Spinal cord (tissue), 10 donors: ENCODE data around the gene PRKCQ. TPM values are rescaled to one million over a fixed set of nuclear protein-coding genes. Genes with fewer than 3 reads are reported as not detected.

Source experiments
- DNase-seq, 6 donors: peaks; one replicate each; pipeline versions ENCODE4 v3.0.0 to v3.0.0-alpha.2; 2013 to 2015; ENCODE audit warnings: low spot score in 6 of 6, low read depth in 4 of 6
- H3K27ac ChIP-seq: one replicate; pipeline ENCODE4 v1.5.1; 2013; ENCODE audit warnings: low read depth, low read length, control low read depth
- H3K27me3 ChIP-seq: one replicate; pipeline ENCODE4 v1.6.1; 2013; ENCODE audit warnings: low read length; ENCODE audit not compliant: control insufficient read depth, insufficient read depth
- H3K36me3 ChIP-seq: one replicate; pipeline ENCODE4 v1.6.1; 2013; ENCODE audit warnings: low read length; ENCODE audit not compliant: control insufficient read depth, insufficient read depth
- H3K4me1 ChIP-seq: one replicate; pipeline ENCODE4 v1.6.1; 2013; ENCODE audit warnings: low read length; ENCODE audit not compliant: control insufficient read depth, insufficient read depth
- H3K4me3 ChIP-seq: one replicate; pipeline ENCODE4 v1.5.1; 2013; ENCODE audit warnings: low read depth, low read length, control low read depth
- H3K9me3 ChIP-seq: one replicate; pipeline ENCODE4 v1.6.1; 2013; ENCODE audit warnings: low read length; ENCODE audit not compliant: control insufficient read depth, insufficient read depth
- WGBS: methylation state at CpG from one replicate; pipeline ENCODE4 v1.1.5; 2013; ENCODE audit warnings: missing lambda C conversion rate; ENCODE audit not compliant: insufficient coverage; 5-methylcytosine and 5-hydroxymethylcytosine counted together
- polyA plus RNA-seq, 2 donors: library from polyadenylated mRNA; unstranded; fragments of 120-200 nt; gene quantifications; one replicate each; pipeline ENCODE4 v1.2.1, GENCODE V29; 2013; ENCODE audit not compliant: insufficient read length in 2 of 2
- total RNA-seq, 2 donors: library from RNA; depleted of rRNA in 1 of 2; stranded (reverse); fragments of 120-200 nt in 1 of 2; fragments of >200 nt in 1 of 2; gene quantifications; one replicate each; pipeline versions ENCODE4 v1.2.3 to v1.2.4, GENCODE V29; 2013 to 2014
- donor health status: healthy.

PRKCQ gene
- total and polyA plus RNA-seq, 4 donors = 6.2 to 10.9 (median 9.6) TPM

GRCh38 chr10:6563075-6563474 is 17.0 kb downstream of the PRKCQ start:
- Histone ChIP-seq H3K27me3 (no peaks in the 10 kb centered on the region), H3K9me3 (no peaks in the 10 kb centered on the region), H3K36me3 (no peaks in the 10 kb centered on the region), H3K4me3 (no peak overlapping the region), H3K27ac (no peak overlapping the region), H3K4me1 (peaks cover 4% of the 10 kb centered on the region)
- 88% methylated on average over 7 of the region's 7 CpGs for WGBS
- DNase-seq = no peak

GRCh38 chr10:6562221-6562620 is 17.9 kb downstream of the PRKCQ start:
- Histone ChIP-seq H3K9me3 (no peaks in the 10 kb centered on the region), H3K27ac (no peak overlapping the region), H3K27me3 (no peaks in the 10 kb centered on the region), H3K4me1 (peaks cover 4% of the 10 kb centered on the region), H3K4me3 (no peak overlapping the region), H3K36me3 (no peaks in the 10 kb centered on the region)
- whole genome bisulfite sequencing = 92% methylated on average over 5 of the region's 7 CpGs
- DNase-seq = no peak

- Histone ChIP-seq H3K4me1 (peaks cover 4% of the 10 kb centered on the region), H3K27me3 (no peaks in the 10 kb centered on the region), H3K4me3 (no peak overlapping the region), H3K27ac (no peak overlapping the region), H3K36me3 (no peaks in the 10 kb centered on the region), H3K9me3 (no peaks in the 10 kb centered on the region)
- WGBS = 100% methylated on average over 1 of the region's 4 CpGs
- no peak for DNase-seq
These were observed 18.5 kb downstream of the PRKCQ start for GRCh38 chr10:6561552-6561951.

GRCh38 chr10:6558759-6559461 is 21.2 kb downstream of the PRKCQ start:
- no peaks in the 10 kb centered on the region for H3K27me3 ChIP-seq
- H3K4me3 ChIP-seq = no peak overlapping the region
- no peak for DNase-seq
- H3K9me3 ChIP-seq = no peaks in the 10 kb centered on the region
- 95% methylated on average over 5 of the region's 12 CpGs for WGBS
- no peaks in the 10 kb centered on the region for H3K36me3 ChIP-seq
- no peak overlapping the region for H3K27ac ChIP-seq
- peaks cover 4% of the 10 kb centered on the region for H3K4me1 ChIP-seq

GRCh38 chr10:6558272-6558671 is 21.8 kb downstream of the PRKCQ start:
- no peaks in the 10 kb centered on the region for H3K36me3 ChIP-seq
- DNase-seq = no peak
- H3K27ac ChIP-seq = no peak overlapping the region
- no peaks in the 10 kb centered on the region for H3K4me1 ChIP-seq
- H3K27me3 ChIP-seq = no peaks in the 10 kb centered on the region
- WGBS = 100% methylated on average over 1 of the region's 2 CpGs
- H3K9me3 ChIP-seq = no peaks in the 10 kb centered on the region
- no peak overlapping the region for H3K4me3 ChIP-seq

- H3K9me3 ChIP-seq = no peaks in the 10 kb centered on the region
- no peak for DNase-seq
- no peaks in the 10 kb centered on the region for H3K27me3 ChIP-seq
- H3K4me1 ChIP-seq = no peaks in the 10 kb centered on the region
- H3K36me3 ChIP-seq = no peaks in the 10 kb centered on the region
- WGBS = 90% methylated on average over 6 of the region's 7 CpGs
- H3K4me3 ChIP-seq = no peak overlapping the region
- H3K27ac ChIP-seq = no peak overlapping the region
These were observed 26.1 kb downstream of the PRKCQ start for GRCh38 chr10:6553937-6554336.

- no peaks in the 10 kb centered on the region for H3K9me3 ChIP-seq
- no peak overlapping the region for H3K4me3 ChIP-seq
- H3K4me1 ChIP-seq = peaks cover 5% of the 10 kb centered on the region
- no peak for DNase-seq
- H3K36me3 ChIP-seq = no peaks in the 10 kb centered on the region
- WGBS = 66% methylated on average over 8 of the region's 9 CpGs
- no peaks in the 10 kb centered on the region for H3K27me3 ChIP-seq
- no peak overlapping the region for H3K27ac ChIP-seq
These were observed 36.6 kb downstream of the PRKCQ start for GRCh38 chr10:6543431-6544005.

- DNase-seq = no peak
- Histone ChIP-seq H3K36me3 (no peaks in the 10 kb centered on the region), H3K4me1 (peaks cover 5% of the 10 kb centered on the region), H3K4me3 (no peak overlapping the region), H3K27me3 (no peaks in the 10 kb centered on the region), H3K27ac (no peak overlapping the region), H3K9me3 (no peaks in the 10 kb centered on the region)
- 13% methylated on average over 4 of the region's 9 CpGs for WGBS
These were observed 37.1 kb downstream of the PRKCQ start for GRCh38 chr10:6542999-6543430.

- H3K27me3 ChIP-seq = no peaks in the 10 kb centered on the region
- H3K36me3 ChIP-seq = no peaks in the 10 kb centered on the region
- H3K4me1 ChIP-seq = peaks cover 5% of the 10 kb centered on the region
- DNase-seq = no peak
- no peak overlapping the region for H3K27ac ChIP-seq
- H3K9me3 ChIP-seq = no peaks in the 10 kb centered on the region
- H3K4me3 ChIP-seq = no peak overlapping the region
These were observed 40.2 kb downstream of the PRKCQ start for GRCh38 chr10:6539833-6540232.

- 66% methylated on average over 2 of the region's 5 CpGs for WGBS
- H3K27me3 ChIP-seq = no peaks in the 10 kb centered on the region
- H3K9me3 ChIP-seq = no peaks in the 10 kb centered on the region
- DNase-seq = peak in 3 of 6 donors; percentile 15 to 86 (median 20)
- no peaks in the 10 kb centered on the region for H3K36me3 ChIP-seq
- H3K4me3 ChIP-seq = no peak overlapping the region
- peaks cover under 1% of the 10 kb centered on the region for H3K4me1 ChIP-seq
- H3K27ac ChIP-seq = no peak overlapping the region
These were observed 42.3 kb downstream of the PRKCQ start for GRCh38 chr10:6537770-6538169.
